Loucy (cell line): ENCODE measurements around the gene ASPM.

Experiments
- CTCF ChIP-seq: fragments of 200-600 bp; sonication (generic); conservative IDR thresholded peaks from 2 replicates; pipeline ENCODE4 v1.5.1; 2014; ENCODE audit warnings: mild to moderate bottlenecking, antibody characterized with exemption, low read length
- EZH2phosphoT487 ChIP-seq: fragments of 200-600 bp; IDR thresholded peaks from 2 replicates; pipeline ENCODE4 v1.6.1; 2018; ENCODE audit warnings: antibody characterized with exemption, mild to moderate bottlenecking, moderate library complexity, borderline replicate concordance

GRCh38 chr1:197182716-197183115, 36.2 kb upstream of the ASPM start:
- no peak for TF ChIP-seq CTCF
- TF ChIP-seq EZH2phosphoT487: no peak
